IMR-90 (cell line): Measurements from ENCODE around the gene COL13A1.

Experiments
- BHLHE40 ChIP-seq: fragments of 150-350 bp; IDR thresholded peaks from 2 replicates; pipeline ENCODE4 v1.6.1; 2016; ENCODE audit warnings: mild to moderate bottlenecking, low read depth, low read length
- CEBPB ChIP-seq: IDR thresholded peaks from 2 replicates; pipeline ENCODE4 v1.6.1; 2012; ENCODE audit warnings: low read depth, low read length, improper control_type of control experiment
- CTCF ChIP-seq: conservative IDR thresholded peaks from 2 replicates; pipeline ENCODE4 v1.5.1; 2012; ENCODE audit warnings: mild to moderate bottlenecking, low read depth, low read length, improper control_type of control experiment
- MXI1 ChIP-seq: IDR thresholded peaks from 2 replicates; pipeline ENCODE4 v1.6.1; 2012; ENCODE audit warnings: low read depth, mild to moderate bottlenecking, low read length, moderate library complexity, borderline replicate concordance
- POLR2A ChIP-seq: IDR thresholded peaks from 2 replicates; pipeline ENCODE4 v1.6.1; 2012; ENCODE audit warnings: mild to moderate bottlenecking, low read depth, low read length
- RAD21 ChIP-seq: IDR thresholded peaks from 2 replicates; pipeline ENCODE4 v1.6.1; 2012; ENCODE audit warnings: low read length, improper control_type of control experiment
- SMC3 ChIP-seq: fragments of 150-350 bp; IDR thresholded peaks from 2 replicates; pipeline ENCODE4 v1.6.1; 2016; ENCODE audit warnings: low read depth, mild to moderate bottlenecking, antibody characterized with exemption, low read length, moderate library complexity

GRCh38 chr10:69879634-69880257, 78.0 kb downstream of the COL13A1 start:
- TF ChIP-seq POLR2A (no peak), CEBPB (no peak), MXI1 (no peak), CTCF (no peak), RAD21 (no peak), SMC3 (no peak), BHLHE40 (no peak)
